Subcutaneous abdominal adipose tissue (tissue), 5 donors: ENCODE data around the gene ANKRD17.

Experiments used
- H3K27ac ChIP-seq: one replicate; pipeline ENCODE4 v1.7.0; 2013; ENCODE audit warnings: low read depth, mild to moderate bottlenecking, inconsistent platforms, low read length, moderate library complexity
- H3K27me3 ChIP-seq, 5 donors: one replicate each; pipeline ENCODE4 v1.7.0; 2013; ENCODE audit warnings: low read length in 5 of 5, inconsistent platforms in 1 of 5; ENCODE audit not compliant: control insufficient read depth in 5 of 5, insufficient read depth in 4 of 5
- H3K36me3 ChIP-seq, 5 donors: one replicate each; pipeline ENCODE4 v1.7.0; 2013; ENCODE audit warnings: low read length in 5 of 5; ENCODE audit not compliant: control insufficient read depth in 5 of 5, insufficient read depth in 5 of 5
- H3K4me1 ChIP-seq, 5 donors: one replicate each; pipeline ENCODE4 v1.7.0; 2013; ENCODE audit warnings: low read length in 5 of 5, mild to moderate bottlenecking in 3 of 5, moderate library complexity in 1 of 5; ENCODE audit not compliant: control insufficient read depth in 5 of 5, insufficient read depth in 5 of 5
- H3K4me3 ChIP-seq, 5 donors: one replicate each; pipeline ENCODE4 v1.7.0; 2013; ENCODE audit warnings: low read length in 5 of 5, low read depth in 1 of 5
- H3K9ac ChIP-seq, 5 donors: one replicate each; pipeline ENCODE4 v1.7.0; 2013; ENCODE audit warnings: low read length in 5 of 5, mild to moderate bottlenecking in 4 of 5, moderate library complexity in 3 of 5
- H3K9me3 ChIP-seq, 5 donors: one replicate each; pipeline ENCODE4 v1.7.0; 2013; ENCODE audit warnings: low read length in 5 of 5; ENCODE audit not compliant: control insufficient read depth in 5 of 5
- donor health status: healthy.
- donor health status: healthy.
- donor health status: healthy.
- donor health status: healthy.
- donor health status: healthy.

The ANKRD17 gene

DNA sequence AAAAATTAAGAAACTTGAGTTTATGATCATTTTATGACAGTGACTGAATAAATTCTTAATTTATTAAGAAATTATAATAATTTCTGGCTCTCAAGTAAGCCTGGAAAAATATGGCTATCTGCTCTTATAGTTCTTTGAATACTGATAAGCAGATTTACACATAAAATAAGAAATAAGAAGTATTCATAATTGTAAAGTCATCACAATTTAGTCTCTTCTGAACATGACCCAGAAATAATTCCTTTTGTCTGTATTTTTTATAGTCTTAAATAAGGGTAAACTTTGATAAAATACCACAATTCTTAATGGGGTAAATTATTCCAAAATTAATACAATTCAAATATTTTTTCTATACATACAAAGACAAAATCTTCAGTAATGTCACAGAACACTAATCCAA is 72.7 kb downstream of the ANKRD17 start:
- H3K4me3 ChIP-seq: no peak overlapping the region
- no peaks in the 10 kb centered on the region for H3K9me3 ChIP-seq
- H3K9ac ChIP-seq: no peak overlapping the region
- H3K27ac ChIP-seq: no peak overlapping the region
- no peaks in the 10 kb centered on the region for H3K27me3 ChIP-seq
- no peaks in the 10 kb centered on the region for H3K36me3 ChIP-seq
- H3K4me1 ChIP-seq: peaks cover 0 to 7% (median 0%) of the 10 kb centered on the region in 5 donors

GRCh38 chr4:73181231-73181630 is 77.4 kb downstream of the ANKRD17 start:
- Histone ChIP-seq H3K9me3 (no peaks in the 10 kb centered on the region), H3K27me3 (no peaks in the 10 kb centered on the region), H3K27ac (no peak overlapping the region), H3K4me3 (no peak overlapping the region), H3K4me1 (peaks cover 0 to 15% (median 0%) of the 10 kb centered on the region in 5 donors), H3K9ac (no peak overlapping the region), H3K36me3 (no peaks in the 10 kb centered on the region)

DNA sequence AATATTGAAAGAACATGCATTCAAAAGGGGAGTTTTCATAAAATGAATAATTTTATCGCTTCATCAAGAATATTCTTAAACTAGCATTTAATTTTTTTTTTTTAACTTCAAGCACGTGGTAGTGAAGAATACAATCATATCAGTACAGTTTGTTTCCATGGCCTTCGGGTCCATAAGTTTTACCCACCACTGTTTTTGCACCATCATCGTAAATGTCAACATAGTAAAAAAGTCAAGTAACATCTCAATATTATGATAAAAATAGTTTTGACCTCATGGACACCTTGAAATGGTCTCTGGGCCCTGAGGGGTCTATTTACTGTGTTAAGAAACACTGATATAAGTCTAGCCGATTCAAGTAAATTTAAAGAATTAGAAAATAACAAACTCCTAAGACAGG is 80.2 kb downstream of the ANKRD17 start:
- no peak overlapping the region for H3K4me3 ChIP-seq
- no peak overlapping the region for H3K9ac ChIP-seq
- H3K9me3 ChIP-seq: peaks cover 0 to 4% (median 3%) of the 10 kb centered on the region in 5 donors
- H3K27ac ChIP-seq: no peak overlapping the region
- H3K27me3 ChIP-seq: no peaks in the 10 kb centered on the region
- peaks cover 0 to 15% (median 0%) of the 10 kb centered on the region in 5 donors for H3K4me1 ChIP-seq
- peaks cover 2 to 5% (median 4%) of the 10 kb centered on the region in 5 donors for H3K36me3 ChIP-seq

- Histone ChIP-seq H3K9ac (no peak overlapping the region), H3K27me3 (no peaks in the 10 kb centered on the region), H3K36me3 (peaks cover 30 to 44% (median 34%) of the 10 kb centered on the region in 5 donors), H3K4me3 (no peak overlapping the region), H3K27ac (no peak overlapping the region), H3K9me3 (peaks cover 0 to 6% (median 5%) of the 10 kb centered on the region in 5 donors), H3K4me1 (no peaks in the 10 kb centered on the region)
These were observed 86.4 kb downstream of the ANKRD17 start for GRCh38 chr4:73172161-73172560.

DNA sequence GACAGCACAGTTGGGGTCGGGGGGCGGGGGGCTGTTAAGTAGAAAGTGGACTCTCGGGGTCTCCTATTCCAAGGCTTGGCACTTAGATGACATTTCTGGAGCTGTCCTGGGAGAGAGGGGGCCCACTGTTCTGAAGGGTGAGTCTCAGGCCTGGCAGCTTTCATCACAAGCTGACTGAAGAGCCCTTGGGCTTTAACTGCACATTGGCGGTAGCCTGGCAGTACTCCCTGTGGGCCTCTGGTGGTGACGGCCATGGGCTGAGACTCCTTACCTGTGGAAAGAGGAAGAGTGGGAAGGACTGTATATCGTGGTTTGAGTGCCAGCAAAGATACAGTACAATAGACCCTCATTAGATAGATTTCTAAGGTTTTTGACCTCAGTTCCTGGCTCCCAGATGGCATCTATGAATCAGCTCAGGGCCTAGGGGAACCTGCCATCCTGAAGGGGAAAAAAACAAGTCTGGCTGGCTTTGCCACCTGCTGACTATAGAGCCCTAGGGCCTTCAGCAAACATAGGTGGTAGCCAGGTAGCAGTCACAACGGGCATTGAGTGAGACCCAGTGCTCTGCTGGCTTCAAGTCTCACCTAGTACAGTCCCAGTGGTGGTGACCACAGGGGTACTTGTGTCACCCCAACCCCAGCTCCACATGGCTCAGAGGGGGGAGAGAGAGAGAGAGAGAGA is 87.9 kb downstream of the ANKRD17 start:
- H3K9me3 ChIP-seq: peaks cover 0 to 10% (median 6%) of the 10 kb centered on the region in 5 donors
- no peak overlapping the region for H3K4me3 ChIP-seq
- no peak overlapping the region for H3K9ac ChIP-seq
- no peak overlapping the region for H3K27ac ChIP-seq
- H3K4me1 ChIP-seq: no peaks in the 10 kb centered on the region
- peaks cover 34 to 44% (median 36%) of the 10 kb centered on the region in 5 donors for H3K36me3 ChIP-seq
- H3K27me3 ChIP-seq: no peaks in the 10 kb centered on the region

DNA sequence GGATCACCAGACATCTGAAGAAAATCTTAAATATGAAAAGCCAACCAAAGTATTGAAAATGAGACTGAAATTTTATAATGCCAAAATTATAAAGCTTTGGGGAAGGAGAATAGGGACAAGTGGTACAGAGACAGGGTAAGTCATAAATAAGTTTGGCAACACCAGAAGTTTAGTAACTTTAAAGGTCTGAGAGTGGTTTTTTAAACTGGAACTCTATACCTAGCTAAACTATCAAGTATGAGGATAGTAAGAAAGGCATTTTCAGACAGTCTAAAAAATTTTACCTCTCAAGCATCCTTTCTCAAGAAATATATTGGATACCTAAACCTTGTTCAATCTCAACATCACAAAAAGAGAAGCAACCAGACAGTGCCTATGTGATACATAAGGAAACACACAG is 92.4 kb downstream of the ANKRD17 start:
- peaks cover 22 to 54% (median 44%) of the 10 kb centered on the region in 5 donors for H3K36me3 ChIP-seq

DNA sequence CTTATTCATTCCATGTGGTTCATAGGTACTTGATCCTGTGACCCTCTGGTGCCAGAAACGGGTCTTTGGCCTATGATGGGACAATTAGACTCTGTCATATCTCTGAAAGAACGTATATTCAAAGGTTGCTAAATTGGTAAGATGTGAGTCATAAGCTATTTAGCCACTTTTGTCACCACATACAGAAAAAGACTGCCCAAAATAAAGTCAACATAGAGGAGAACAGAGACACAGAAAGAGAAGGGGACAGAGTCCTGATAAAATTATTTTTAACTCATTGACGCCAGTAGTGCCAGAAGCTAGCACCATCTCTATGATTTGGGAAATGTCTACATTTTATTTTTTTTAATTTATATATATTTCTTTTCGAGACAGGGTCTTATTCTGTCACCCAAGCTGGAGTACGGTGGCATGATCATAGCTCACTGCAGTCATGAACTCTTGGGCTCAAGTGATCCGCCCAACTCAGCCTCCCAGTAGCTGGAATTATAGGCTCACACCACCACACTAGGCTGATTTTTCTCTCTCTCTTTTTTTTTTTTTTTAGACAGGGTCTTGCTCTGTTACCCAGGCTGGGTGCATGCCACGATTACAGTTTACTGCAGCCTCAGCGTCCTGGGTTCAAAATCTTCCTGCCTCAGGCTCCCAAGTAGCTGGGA is 96.9 kb downstream of the ANKRD17 start:
- Histone ChIP-seq H3K36me3 (peaks cover 13 to 40% (median 29%) of the 10 kb centered on the region in 5 donors), H3K27me3 (no peaks in the 10 kb centered on the region), H3K9ac (no peak overlapping the region), H3K27ac (no peak overlapping the region), H3K4me1 (peaks cover 0 to 4% (median 0%) of the 10 kb centered on the region in 5 donors), H3K9me3 (peaks cover 0 to 7% (median 0%) of the 10 kb centered on the region in 5 donors), H3K4me3 (no peak overlapping the region)

More for the DNA sequence above, 92.4 kb downstream of the ANKRD17 start:
- Histone ChIP-seq H3K9me3 (peaks cover 0 to 7% (median 0%) of the 10 kb centered on the region in 5 donors), H3K9ac (no peak overlapping the region), H3K4me3 (no peak overlapping the region), H3K27ac (no peak overlapping the region), H3K27me3 (no peaks in the 10 kb centered on the region), H3K4me1 (peaks cover 0 to 4% (median 0%) of the 10 kb centered on the region in 5 donors)

GRCh38 chr4:73156394-73156793 is 102.2 kb downstream of the ANKRD17 start:
- Histone ChIP-seq H3K36me3 (peaks cover 27 to 40% (median 36%) of the 10 kb centered on the region in 5 donors), H3K27me3 (no peaks in the 10 kb centered on the region), H3K27ac (no peak overlapping the region), H3K9ac (no peak overlapping the region), H3K9me3 (no peaks in the 10 kb centered on the region), H3K4me3 (no peak overlapping the region), H3K4me1 (no peaks in the 10 kb centered on the region)

DNA sequence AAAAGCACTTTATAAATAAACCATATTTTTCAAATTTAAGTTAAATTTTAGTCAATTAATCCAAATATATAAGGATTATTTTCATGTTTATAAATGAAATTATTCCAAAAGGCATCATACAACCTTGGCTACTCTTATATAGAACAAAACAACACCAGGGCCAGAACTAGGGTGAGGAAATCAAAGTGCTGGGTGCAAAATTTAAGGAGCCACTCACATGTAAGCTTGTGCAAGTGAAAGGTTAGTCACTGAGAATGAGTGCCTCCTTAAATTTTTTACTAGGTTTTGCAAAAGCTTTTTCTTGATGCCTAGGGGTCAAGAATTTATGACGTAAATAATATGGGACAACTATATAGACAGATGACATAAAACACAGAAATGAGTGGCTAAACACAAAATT is 105.7 kb downstream of the ANKRD17 start:
- Histone ChIP-seq H3K9me3 (no peaks in the 10 kb centered on the region), H3K9ac (no peak overlapping the region), H3K4me3 (no peak overlapping the region), H3K36me3 (peaks cover 30 to 44% (median 37%) of the 10 kb centered on the region in 5 donors), H3K27ac (no peak overlapping the region), H3K4me1 (no peaks in the 10 kb centered on the region), H3K27me3 (no peaks in the 10 kb centered on the region)

DNA sequence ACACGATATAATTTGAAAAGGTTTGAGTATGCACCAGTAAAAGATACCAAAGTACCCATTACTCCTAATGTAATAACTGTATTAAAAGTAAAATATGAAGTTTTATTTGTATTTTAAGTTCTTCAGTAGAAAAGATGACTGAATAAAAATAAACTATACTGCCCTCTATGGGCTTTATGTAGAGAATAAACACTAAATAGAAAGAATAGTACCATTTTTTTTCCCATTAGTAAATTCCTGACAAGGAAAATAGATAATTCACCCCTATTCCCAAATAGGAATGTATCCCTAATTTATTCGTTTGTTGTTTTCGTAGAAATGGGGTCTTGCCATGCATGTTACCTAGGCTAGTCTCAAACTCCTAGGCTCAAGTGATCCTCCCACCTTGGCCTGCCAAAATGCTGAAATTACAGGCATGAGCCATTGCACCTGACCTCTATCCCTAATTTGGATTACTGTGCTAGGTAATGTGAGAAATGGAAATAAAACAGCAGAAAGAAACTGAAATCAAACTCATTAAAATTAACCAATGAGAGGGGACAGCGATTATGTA is 115.5 kb downstream of the ANKRD17 start:
- Histone ChIP-seq H3K4me3 (no peak overlapping the region), H3K27ac (no peak overlapping the region), H3K9me3 (no peaks in the 10 kb centered on the region), H3K9ac (no peak overlapping the region), H3K36me3 (peaks cover 44 to 62% (median 58%) of the 10 kb centered on the region in 5 donors), H3K27me3 (no peaks in the 10 kb centered on the region), H3K4me1 (peaks cover 0 to 8% (median 0%) of the 10 kb centered on the region in 5 donors)
